Skeletal muscle satellite cell (primary cell): ENCODE measurements around the gene SLCO4A1.
A peak's percentile ranks its signal among the peaks of the same experiment; 100 is the strongest.

Experiments used
- H3K27me3 ChIP-seq: 2 replicates; pipeline ENCODE4 v1.7.0; 2013; ENCODE audit warnings: low read length; ENCODE audit not compliant: control insufficient read depth, insufficient read depth
- H3K36me3 ChIP-seq: 2 replicates; pipeline ENCODE4 v1.7.0; 2013; ENCODE audit warnings: mild to moderate bottlenecking, control low read depth, low read length; ENCODE audit not compliant: insufficient read depth
- H3K4me1 ChIP-seq: 2 replicates; pipeline ENCODE4 v1.7.0; 2013; ENCODE audit warnings: low read length; ENCODE audit not compliant: control insufficient read depth, insufficient read depth
- H3K4me2 ChIP-seq: 2 replicates; pipeline ENCODE4 v1.7.0; 2013; ENCODE audit warnings: mild to moderate bottlenecking, low read length
- H3K4me3 ChIP-seq: 2 replicates; pipeline ENCODE4 v1.7.0; 2013; ENCODE audit warnings: low read length
- H3K9ac ChIP-seq: 2 replicates; pipeline ENCODE4 v1.7.0; 2013; ENCODE audit warnings: mild to moderate bottlenecking, low read depth, low read length, moderate library complexity
- H3K9me3 ChIP-seq: replicated peaks from 2 replicates; pipeline ENCODE4 v1.7.0; 2013; ENCODE audit warnings: mild to moderate bottlenecking, control low read depth, low read length

SLCO4A1 gene

GRCh38 chr20:62652041-62652893 lies 10.0 kb downstream of the SLCO4A1 start:
- H3K9me3 ChIP-seq, result no peaks in the 10 kb centered on the region
- H3K9ac ChIP-seq, result peak overlapping the region; percentile 62
- peaks cover 17% of the 10 kb centered on the region for H3K4me1 ChIP-seq
- no peaks in the 10 kb centered on the region for H3K36me3 ChIP-seq
- peak overlapping the region; percentile 53 for H3K4me3 ChIP-seq
- H3K4me2 ChIP-seq, result peak overlapping the region; percentile 82
- H3K27me3 ChIP-seq, result peaks cover 9% of the 10 kb centered on the region

DNA sequence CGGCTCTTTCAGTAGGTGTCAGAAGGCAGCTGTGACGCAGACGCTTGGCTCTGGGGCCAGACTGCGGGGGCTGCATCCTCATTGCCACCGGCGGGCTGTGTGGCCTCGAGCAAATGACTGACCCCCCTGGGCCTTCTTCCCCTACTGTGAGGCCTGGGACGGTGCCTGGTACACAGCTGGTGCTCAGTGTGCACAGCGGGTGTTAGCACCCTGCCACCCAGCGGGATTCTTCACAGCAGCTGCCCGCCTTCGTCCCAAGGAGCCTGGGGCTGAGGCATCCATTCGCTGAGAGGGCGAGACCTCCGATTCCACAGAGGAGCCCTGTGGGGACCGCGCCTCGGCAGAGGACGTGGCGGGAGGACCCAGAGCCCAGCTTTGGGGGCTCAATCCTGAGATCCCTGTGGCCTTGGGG lies 10.6 kb downstream of the SLCO4A1 start:
- peaks cover 17% of the 10 kb centered on the region for H3K4me1 ChIP-seq
- peak overlapping the region; percentile 62 for H3K9ac ChIP-seq
- no peaks in the 10 kb centered on the region for H3K36me3 ChIP-seq
- H3K9me3 ChIP-seq, result no peaks in the 10 kb centered on the region
- peaks cover 3% of the 10 kb centered on the region for H3K27me3 ChIP-seq
- H3K4me3 ChIP-seq, result peak overlapping the region; percentile 53
- H3K4me2 ChIP-seq, result peak overlapping the region; percentile 82

GRCh38 chr20:62653373-62653772 lies 11.1 kb downstream of the SLCO4A1 start:
- Histone ChIP-seq H3K4me1 (peaks cover 17% of the 10 kb centered on the region), H3K9ac (peak overlapping the region; percentile 62), H3K4me2 (no peak overlapping the region), H3K36me3 (no peaks in the 10 kb centered on the region), H3K4me3 (no peak overlapping the region), H3K9me3 (no peaks in the 10 kb centered on the region), H3K27me3 (peaks cover 3% of the 10 kb centered on the region)

- Histone ChIP-seq H3K4me2 (no peak overlapping the region), H3K9me3 (no peaks in the 10 kb centered on the region), H3K4me3 (no peak overlapping the region), H3K9ac (no peak overlapping the region), H3K4me1 (peaks cover 17% of the 10 kb centered on the region), H3K36me3 (no peaks in the 10 kb centered on the region), H3K27me3 (peaks cover under 1% of the 10 kb centered on the region)
Measured at GRCh38 chr20:62653951-62654685, 11.8 kb downstream of the SLCO4A1 start.

- H3K9ac ChIP-seq, result no peak overlapping the region
Measured at GRCh38 chr20:62655282-62656196, 13.2 kb downstream of the SLCO4A1 start.

GRCh38 chr20:62656197-62656918 lies 14.1 kb downstream of the SLCO4A1 start:
- no peak overlapping the region for H3K4me3 ChIP-seq
- H3K9ac ChIP-seq, result no peak overlapping the region
- H3K27me3 ChIP-seq, result peaks cover 12% of the 10 kb centered on the region
- H3K4me2 ChIP-seq, result no peak overlapping the region
- H3K36me3 ChIP-seq, result no peaks in the 10 kb centered on the region
- no peaks in the 10 kb centered on the region for H3K9me3 ChIP-seq
- H3K4me1 ChIP-seq, result peaks cover 17% of the 10 kb centered on the region

More at GRCh38 chr20:62655282-62656196, 13.2 kb downstream of the SLCO4A1 start:
- Histone ChIP-seq H3K27me3 (peaks cover 12% of the 10 kb centered on the region), H3K36me3 (no peaks in the 10 kb centered on the region), H3K4me3 (no peak overlapping the region), H3K4me2 (no peak overlapping the region), H3K4me1 (peaks cover 17% of the 10 kb centered on the region), H3K9me3 (no peaks in the 10 kb centered on the region)

- Histone ChIP-seq H3K4me3 (no peak overlapping the region), H3K27me3 (peaks cover 12% of the 10 kb centered on the region), H3K9me3 (no peaks in the 10 kb centered on the region), H3K4me1 (peaks cover 15% of the 10 kb centered on the region), H3K4me2 (no peak overlapping the region), H3K36me3 (no peaks in the 10 kb centered on the region), H3K9ac (no peak overlapping the region)
Measured at GRCh38 chr20:62656919-62657588, 14.8 kb downstream of the SLCO4A1 start.

GRCh38 chr20:62657589-62657942 lies 15.3 kb downstream of the SLCO4A1 start:
- H3K36me3 ChIP-seq, result no peaks in the 10 kb centered on the region
- peaks cover 12% of the 10 kb centered on the region for H3K27me3 ChIP-seq
- H3K4me3 ChIP-seq, result no peak overlapping the region
- H3K4me1 ChIP-seq, result peaks cover 12% of the 10 kb centered on the region
- no peak overlapping the region for H3K4me2 ChIP-seq
- no peaks in the 10 kb centered on the region for H3K9me3 ChIP-seq
- no peak overlapping the region for H3K9ac ChIP-seq

DNA sequence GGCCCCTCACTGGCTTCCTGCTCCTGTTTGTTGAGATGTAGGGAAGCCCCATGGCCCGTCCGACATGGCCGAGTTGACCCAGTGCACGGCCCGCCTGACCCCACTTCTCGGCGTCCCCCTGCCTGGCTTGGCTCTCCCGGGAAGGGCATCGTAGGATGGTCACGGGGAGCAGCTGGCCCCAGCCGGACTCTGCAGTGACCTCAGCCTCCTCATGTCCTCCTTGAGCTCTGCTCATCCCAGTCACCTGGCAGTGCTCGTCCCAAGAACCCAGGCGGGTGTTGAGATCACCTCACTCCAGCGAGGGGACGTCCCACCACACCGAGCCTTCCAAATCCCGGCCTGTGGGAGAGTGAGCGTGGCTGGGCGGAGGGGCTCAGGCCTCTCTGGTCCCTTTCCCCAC lies 15.7 kb downstream of the SLCO4A1 start:
- H3K36me3 ChIP-seq, result no peaks in the 10 kb centered on the region
- no peak overlapping the region for H3K9ac ChIP-seq
- no peaks in the 10 kb centered on the region for H3K9me3 ChIP-seq

DNA sequence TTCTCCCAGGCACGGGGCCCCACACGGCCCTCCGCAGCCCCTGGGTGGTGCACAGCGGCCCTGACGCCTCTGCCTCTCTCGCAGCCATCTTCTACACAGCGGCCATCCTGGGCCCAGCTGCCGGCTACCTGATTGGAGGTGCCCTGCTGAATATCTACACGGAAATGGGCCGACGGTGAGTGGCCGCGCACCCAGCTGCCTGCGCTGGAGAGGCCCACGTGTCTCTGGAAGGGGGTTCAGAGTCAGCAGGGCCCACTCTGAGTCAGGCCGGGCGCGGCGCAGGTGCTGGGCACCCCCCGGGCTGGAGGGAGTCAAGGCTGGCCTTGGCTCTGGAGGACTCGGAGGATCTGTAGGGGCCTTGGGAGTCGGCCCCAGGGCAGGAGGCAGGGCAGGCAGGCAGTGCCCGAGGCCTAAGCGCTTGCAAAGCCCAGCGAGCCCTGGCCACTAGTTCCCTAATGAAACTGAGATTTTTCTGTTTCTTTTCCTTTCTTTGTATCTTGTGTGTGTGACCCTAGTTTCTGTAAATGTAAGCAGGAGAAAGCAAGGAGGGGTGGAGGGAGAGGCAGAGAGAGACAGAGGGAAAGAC lies 16.4 kb downstream of the SLCO4A1 start:
- H3K4me2 ChIP-seq, result no peak overlapping the region
- H3K36me3 ChIP-seq, result no peaks in the 10 kb centered on the region
- H3K9ac ChIP-seq, result no peak overlapping the region
- H3K4me3 ChIP-seq, result no peak overlapping the region
- peaks cover 17% of the 10 kb centered on the region for H3K27me3 ChIP-seq
- H3K4me1 ChIP-seq, result peaks cover 6% of the 10 kb centered on the region
- no peaks in the 10 kb centered on the region for H3K9me3 ChIP-seq

More for the DNA sequence above, 15.7 kb downstream of the SLCO4A1 start:
- H3K4me1 ChIP-seq, result peaks cover 9% of the 10 kb centered on the region
- H3K4me3 ChIP-seq, result no peak overlapping the region
- no peak overlapping the region for H3K4me2 ChIP-seq
- peaks cover 12% of the 10 kb centered on the region for H3K27me3 ChIP-seq
